Common myeloid progenitor, CD34-positive (primary cell): Measurements from ENCODE around the gene ATP5ME.

Experiments
- CTCF ChIA-PET: fragments of 350-600 bp; sonication (Branson Sonifier 250); formaldehyde crosslinking; loops from one replicate; lab custom pipeline; 2021; ENCODE audit warnings: antibody characterized with exemption; lab: Charles Lee
- POLR2A ChIA-PET: fragments of 350-600 bp; sonication (Branson Sonifier 250); formaldehyde crosslinking; loops from one replicate; lab custom pipeline; 2021; ENCODE audit warnings: antibody characterized with exemption; lab: Charles Lee
- DNase-seq, 3 donors: peaks; one replicate each; pipeline versions ENCODE4 v3.0.0 to v3.0.0-alpha.2; 2013
- H3K27ac ChIP-seq, 2 experiments: 1 replicate in 1 of 2; 2 replicates in 1 of 2; pipeline ENCODE4 v1.7.0; 2013; ENCODE audit warnings: inconsistent platforms in 2 of 2, low read length in 2 of 2, mild to moderate bottlenecking in 2 of 2, low read depth in 1 of 2, moderate library complexity in 1 of 2; ENCODE audit not compliant: severe bottlenecking in 2 of 2, insufficient read depth in 1 of 2, poor library complexity in 1 of 2
- H3K27me3 ChIP-seq, 5 experiments: replicated peaks in 2 of 5; 1 replicate in 3 of 5; 2 replicates in 2 of 5; pipeline versions ENCODE4 v1.6.1 to v1.7.0; 2013; ENCODE audit warnings: low read length in 4 of 5, mild to moderate bottlenecking in 2 of 5, moderate library complexity in 2 of 5, inconsistent platforms in 1 of 5; ENCODE audit not compliant: insufficient read depth in 5 of 5, control insufficient read depth in 4 of 5
- H3K36me3 ChIP-seq, 4 experiments: 1 replicate in 2 of 4; 2 replicates in 2 of 4; pipeline versions ENCODE4 v1.6.1 to v1.7.0; 2013; ENCODE audit warnings: low read length in 3 of 4, control low read depth in 1 of 4, mild to moderate bottlenecking in 1 of 4; ENCODE audit not compliant: control insufficient read depth in 4 of 4, insufficient read depth in 4 of 4
- H3K4me1 ChIP-seq, 4 experiments: 1 replicate in 3 of 4; 2 replicates in 1 of 4; pipeline versions ENCODE4 v1.6.1 to v1.7.1; 2013; ENCODE audit warnings: low read length in 3 of 4, mild to moderate bottlenecking in 3 of 4, control low read depth in 1 of 4, inconsistent platforms in 1 of 4, moderate library complexity in 1 of 4; ENCODE audit not compliant: control insufficient read depth in 4 of 4, insufficient read depth in 4 of 4; ENCODE audit errors: control extremely low read depth in 1 of 4
- H3K4me3 ChIP-seq, 7 experiments: 1 replicate in 4 of 7; 2 replicates in 3 of 7; pipeline versions ENCODE4 v1.5.1 to v1.7.0; 2013; ENCODE audit warnings: mild to moderate bottlenecking in 7 of 7, low read length in 6 of 7, moderate library complexity in 6 of 7, inconsistent platforms in 2 of 7, low read depth in 2 of 7, control low read depth in 1 of 7; ENCODE audit not compliant: insufficient read depth in 4 of 7, control insufficient read depth in 1 of 7; ENCODE audit errors: extremely low read depth in 1 of 7
- H3K9me3 ChIP-seq, 5 experiments: 1 replicate in 4 of 5; 2 replicates in 1 of 5; pipeline versions ENCODE4 v1.6.1 to v1.7.1; 2013; ENCODE audit warnings: low read length in 4 of 5, mild to moderate bottlenecking in 2 of 5, inconsistent platforms in 1 of 5, low read depth in 1 of 5, moderate library complexity in 1 of 5; ENCODE audit not compliant: control insufficient read depth in 4 of 5, insufficient read depth in 2 of 5; ENCODE audit errors: control extremely low read depth in 1 of 5
- WGBS: methylation state at CpG from one replicate; pipeline ENCODE4 v1.1.5; 2013; ENCODE audit not compliant: insufficient coverage; 5-methylcytosine and 5-hydroxymethylcytosine counted together

ATP5ME gene

GRCh38 chr4:687971-688853 is 14.1 kb upstream of the ATP5ME start:
- no peaks in the 10 kb centered on the region for H3K27me3 ChIP-seq
- WGBS = 84% methylated on average over 19 of the region's 26 CpGs
- H3K9me3 ChIP-seq = no peaks in the 10 kb centered on the region
- H3K4me3 ChIP-seq = peak overlapping the region in 5 of 7 experiments; percentile 48 to 75 (median 64)
- ChIA-PET CTCF (interaction anchor here (1.6 kb wide), 1 partner anchor 13 kb away, joined by 6 read pairs; the partner anchor contains the start of genes ATP5ME and MYL5), POLR2A (no interaction called here)
- H3K27ac ChIP-seq = no peak overlapping the region
- H3K4me1 ChIP-seq = peaks cover 0 to 30% (median 26%) of the 10 kb centered on the region in 4 experiments
- DNase-seq = no peak
- no peaks in the 10 kb centered on the region for H3K36me3 ChIP-seq

- peaks cover 0 to 36% (median 33%) of the 10 kb centered on the region in 4 experiments for H3K4me1 ChIP-seq
- no peaks in the 10 kb centered on the region for H3K36me3 ChIP-seq
- H3K27me3 ChIP-seq = no peaks in the 10 kb centered on the region
- WGBS = 96% methylated on average over 31 of the region's 38 CpGs
- DNase-seq = no peak
- no peaks in the 10 kb centered on the region for H3K9me3 ChIP-seq
- ChIA-PET POLR2A (interaction anchor here (0.6 kb wide), 1 partner anchor 25 kb away, joined by 3 read pairs; no protein-coding TSS in a partner anchor), CTCF (interaction anchor here (0.8 to 2.3 kb wide), 5 partner anchors 10 to 16 kb away, joined by 3 to 6 read pairs (median 4); partner anchors contain the start of genes ATP5ME and MYL5)
- no peak overlapping the region for H3K4me3 ChIP-seq
- peak overlapping the region in 1 of 2 experiments; percentile 18 for H3K27ac ChIP-seq
Observed at GRCh38 chr4:687048-687970, 13.2 kb upstream of the ATP5ME start.

DNA sequence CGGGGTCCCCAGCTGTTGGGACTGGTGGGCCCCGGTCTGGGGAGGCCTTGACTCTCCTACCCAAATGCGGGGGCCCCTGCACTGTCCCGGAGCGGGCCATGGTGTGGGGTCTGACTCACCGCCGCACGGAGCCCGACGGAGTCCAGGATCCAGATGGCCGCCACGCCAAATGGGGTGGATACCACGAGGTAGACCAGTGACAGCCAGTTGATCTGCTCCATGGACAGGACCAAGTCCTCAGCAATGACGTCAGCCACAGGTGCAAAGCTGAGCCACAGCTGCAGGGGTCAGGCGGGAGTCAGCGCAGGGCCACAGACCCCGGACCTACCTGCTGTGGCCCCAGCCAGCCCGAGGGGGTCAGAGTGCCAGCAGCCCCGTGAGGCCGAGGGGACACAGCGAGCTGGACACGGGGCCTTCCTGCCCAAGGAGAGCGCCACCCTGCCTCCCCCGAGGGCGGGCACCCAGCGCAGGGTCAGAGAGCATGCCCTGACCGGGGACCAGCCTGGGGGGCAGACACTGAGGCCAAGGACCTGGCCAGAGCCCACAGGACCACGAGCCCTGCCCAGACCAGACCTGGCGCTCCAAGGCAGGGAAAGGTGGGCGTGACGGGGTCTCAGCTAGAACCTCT is 12.5 kb upstream of the ATP5ME start:
- WGBS = 97% methylated on average over 28 of the region's 31 CpGs
- Histone ChIP-seq H3K27me3 (no peaks in the 10 kb centered on the region), H3K4me3 (no peak overlapping the region), H3K36me3 (no peaks in the 10 kb centered on the region), H3K27ac (no peak overlapping the region), H3K9me3 (no peaks in the 10 kb centered on the region), H3K4me1 (peaks cover 0 to 40% (median 33%) of the 10 kb centered on the region in 4 experiments)
- no peak for DNase-seq
- ChIA-PET CTCF (interaction anchor here (0.8 to 2.3 kb wide), 5 partner anchors 10 to 17 kb away, joined by 3 to 6 read pairs (median 4); partner anchors contain the start of genes ATP5ME and MYL5), POLR2A (interaction anchor here (0.6 kb wide), 1 partner anchor 24 kb away, joined by 3 read pairs; no protein-coding TSS in a partner anchor)

GRCh38 chr4:685679-686412 is 11.8 kb upstream of the ATP5ME start:
- ChIA-PET POLR2A (no interaction called here), CTCF (interaction anchor here (1.4 to 2.3 kb wide), 3 partner anchors 11 to 21 kb away, joined by 3 to 6 read pairs (median 5); no protein-coding TSS in a partner anchor)
- Histone ChIP-seq H3K27me3 (no peaks in the 10 kb centered on the region), H3K4me3 (no peak overlapping the region), H3K4me1 (peaks cover 0 to 45% (median 37%) of the 10 kb centered on the region in 4 experiments), H3K27ac (no peak overlapping the region), H3K9me3 (no peaks in the 10 kb centered on the region), H3K36me3 (no peaks in the 10 kb centered on the region)
- 98% methylated on average over 31 of the region's 37 CpGs for WGBS
- no peak for DNase-seq

DNA sequence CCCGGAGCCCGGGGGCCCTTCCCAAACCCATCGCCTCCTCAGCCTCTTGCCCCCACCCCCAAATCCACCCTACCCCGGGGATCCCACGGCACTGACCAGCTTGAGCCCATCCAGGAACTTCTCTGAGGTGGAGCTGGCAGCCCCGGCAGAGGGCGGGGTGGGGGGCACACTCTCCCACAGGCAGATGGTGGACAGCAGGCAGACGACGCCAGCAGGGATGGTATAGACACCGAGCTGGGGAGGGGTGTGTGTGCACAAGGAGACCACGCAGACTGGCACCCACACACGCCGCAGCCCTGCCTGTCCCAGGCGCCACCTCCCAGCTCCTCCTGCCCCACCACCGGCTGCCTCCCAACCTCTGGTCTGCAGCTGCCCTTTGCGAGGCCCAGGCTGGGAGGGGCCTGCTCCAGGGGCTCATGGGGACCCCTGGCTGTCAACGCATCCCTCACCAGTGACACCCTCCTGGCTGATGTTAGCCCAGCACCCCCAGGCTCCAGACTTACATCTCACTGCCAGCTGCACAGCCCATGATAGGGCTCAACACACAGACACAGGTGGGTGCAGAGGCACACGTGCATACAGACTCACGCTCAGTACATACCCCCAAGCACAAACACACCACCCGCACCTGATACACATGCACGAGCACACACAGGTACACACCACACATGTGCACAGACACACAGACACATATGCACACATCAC is 10.7 kb upstream of the ATP5ME start:
- H3K27me3 ChIP-seq = no peaks in the 10 kb centered on the region
- WGBS = 92% methylated on average over 11 of the region's 21 CpGs
- no peak for DNase-seq
- no peak overlapping the region for H3K4me3 ChIP-seq
- no peaks in the 10 kb centered on the region for H3K36me3 ChIP-seq
- ChIA-PET POLR2A (no interaction called here), CTCF (interaction anchor here (0.7 to 2.2 kb wide), 7 partner anchors 8 to 440 kb away, joined by 3 to 11 read pairs (median 5); no protein-coding TSS in a partner anchor)
- H3K27ac ChIP-seq = no peak overlapping the region
- H3K9me3 ChIP-seq = no peaks in the 10 kb centered on the region
- H3K4me1 ChIP-seq = peaks cover 0 to 49% (median 36%) of the 10 kb centered on the region in 4 experiments
